Mucosa of rectum (tissue), 2 donors: Measurements from ENCODE around the gene PIAS1.

Experiments
- H3K27ac ChIP-seq, 2 donors: one replicate each; pipeline ENCODE4 v1.7.0; 2013; ENCODE audit warnings: inconsistent platforms in 2 of 2, low read depth in 2 of 2, low read length in 2 of 2
- H3K27me3 ChIP-seq, 2 donors: one replicate each; pipeline ENCODE4 v1.7.0; 2013; ENCODE audit warnings: low read length in 2 of 2; ENCODE audit not compliant: control insufficient read depth in 2 of 2, insufficient read depth in 2 of 2
- H3K36me3 ChIP-seq, 2 donors: one replicate each; pipeline ENCODE4 v1.7.0; 2013; ENCODE audit warnings: low read length in 2 of 2; ENCODE audit not compliant: control insufficient read depth in 2 of 2, insufficient read depth in 2 of 2
- H3K4me1 ChIP-seq, 2 donors: one replicate each; pipeline ENCODE4 v1.7.0; 2013; ENCODE audit warnings: low read length in 2 of 2, mild to moderate bottlenecking in 1 of 2; ENCODE audit not compliant: control insufficient read depth in 2 of 2, insufficient read depth in 2 of 2
- H3K4me3 ChIP-seq, 2 donors: one replicate each; pipeline ENCODE4 v1.7.0; 2013; ENCODE audit warnings: low read length in 2 of 2
- H3K9ac ChIP-seq, 2 donors: one replicate each; pipeline ENCODE4 v1.7.0; 2013; ENCODE audit warnings: low read length in 2 of 2, low read depth in 1 of 2, mild to moderate bottlenecking in 1 of 2
- H3K9me3 ChIP-seq, 2 donors: one replicate each; pipeline ENCODE4 v1.7.0; 2013; ENCODE audit warnings: low read length in 2 of 2; ENCODE audit not compliant: control insufficient read depth in 2 of 2
- donor health status: healthy.
- donor health status: Normal muscosa, but diverticular disease.

Gene PIAS1

DNA sequence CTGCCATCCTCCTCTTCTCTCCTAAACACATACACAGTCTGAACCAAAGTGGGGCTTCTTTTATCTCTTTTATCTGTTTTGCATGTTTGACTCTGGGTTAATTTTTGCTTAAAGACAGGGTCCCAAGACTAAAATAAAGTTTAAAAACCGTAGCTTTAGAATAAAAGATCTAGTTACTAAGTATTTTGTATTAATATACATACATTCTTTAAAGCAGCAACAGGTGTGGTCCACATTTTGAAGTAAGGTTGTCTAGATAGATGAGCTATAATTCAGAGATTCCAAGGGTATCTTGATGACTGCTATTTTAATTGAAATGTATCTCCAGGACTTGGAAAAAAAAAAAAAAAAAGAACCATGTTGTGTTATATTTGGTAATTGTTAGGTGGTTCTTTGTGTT lies 89.7 kb downstream of the PIAS1 start:
- Histone ChIP-seq H3K4me3 (no peak overlapping the region), H3K4me1 (no peaks in the 10 kb centered on the region), H3K36me3 (peaks cover 13 to 15% of the 10 kb centered on the region in 2 donors), H3K27me3 (no peaks in the 10 kb centered on the region), H3K9ac (no peak overlapping the region), H3K9me3 (no peaks in the 10 kb centered on the region), H3K27ac (no peak overlapping the region)

DNA sequence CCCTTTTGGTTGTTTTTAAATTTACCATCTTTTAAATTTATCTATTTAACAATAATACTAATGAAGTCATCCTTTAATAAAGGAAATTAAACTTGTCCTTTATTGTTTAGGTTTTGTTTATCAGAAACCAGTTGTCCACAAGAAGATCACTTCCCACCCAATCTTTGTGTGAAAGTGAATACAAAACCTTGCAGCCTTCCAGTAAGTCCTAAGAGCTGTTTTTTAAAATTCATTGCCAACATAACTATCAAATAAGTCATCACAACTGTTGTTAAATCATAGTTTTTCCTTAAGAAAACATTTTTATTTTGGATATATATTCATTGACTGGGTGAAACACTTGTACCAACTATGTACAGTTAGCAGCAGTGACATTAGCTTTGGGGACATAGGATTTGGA lies 91.6 kb downstream of the PIAS1 start:
- Histone ChIP-seq H3K9ac (no peak overlapping the region), H3K4me1 (no peaks in the 10 kb centered on the region), H3K4me3 (no peak overlapping the region), H3K27me3 (no peaks in the 10 kb centered on the region), H3K36me3 (peaks cover 13 to 15% of the 10 kb centered on the region in 2 donors), H3K9me3 (no peaks in the 10 kb centered on the region), H3K27ac (no peak overlapping the region)

DNA sequence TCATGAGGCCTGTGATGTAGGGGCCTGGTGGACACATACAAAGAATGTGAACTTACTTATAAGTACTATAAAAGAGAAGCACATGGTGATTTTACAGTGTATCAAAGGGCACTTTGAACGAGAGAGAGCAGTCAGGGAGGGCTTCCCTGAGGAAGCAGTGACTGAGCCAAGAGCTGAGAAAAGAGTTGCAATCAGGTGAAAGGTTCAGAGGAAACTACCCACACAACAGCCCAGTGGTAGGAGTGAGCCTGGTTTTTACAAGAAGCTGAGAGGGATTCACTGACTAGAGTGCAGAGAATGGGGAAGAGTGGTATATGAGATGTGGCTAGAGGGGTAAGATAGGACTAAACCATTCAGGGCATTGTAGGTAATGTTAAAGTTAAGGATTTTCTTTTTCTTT lies 93.9 kb downstream of the PIAS1 start:
- Histone ChIP-seq H3K36me3 (peaks cover 13 to 15% of the 10 kb centered on the region in 2 donors), H3K9ac (no peak overlapping the region), H3K4me1 (no peaks in the 10 kb centered on the region), H3K4me3 (no peak overlapping the region), H3K27ac (no peak overlapping the region), H3K9me3 (no peaks in the 10 kb centered on the region), H3K27me3 (no peaks in the 10 kb centered on the region)

DNA sequence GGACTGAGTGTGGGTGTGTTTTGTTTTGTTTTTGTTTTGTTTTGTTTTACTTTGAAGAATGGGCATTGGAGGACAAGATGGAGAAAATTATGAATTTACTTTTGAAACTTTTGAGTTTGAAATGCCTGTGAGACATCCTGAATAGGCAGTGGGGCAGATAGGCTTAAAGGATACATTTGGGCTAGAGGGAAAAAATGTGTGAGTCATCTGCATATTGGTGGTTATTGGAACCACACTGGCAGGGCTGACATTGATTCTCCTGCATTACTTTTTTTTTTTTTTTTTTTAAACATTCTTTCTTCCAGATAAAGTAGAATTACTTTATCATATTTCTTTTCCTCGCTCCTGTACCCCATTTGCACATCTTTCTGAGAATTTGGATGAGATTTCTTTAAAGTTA lies 94.9 kb downstream of the PIAS1 start:
- peaks cover 10 to 13% of the 10 kb centered on the region in 2 donors for H3K36me3 ChIP-seq
- H3K27me3 ChIP-seq, result no peaks in the 10 kb centered on the region
- H3K27ac ChIP-seq, result no peak overlapping the region
- no peak overlapping the region for H3K9ac ChIP-seq
- H3K4me3 ChIP-seq, result no peak overlapping the region
- no peaks in the 10 kb centered on the region for H3K4me1 ChIP-seq
- no peaks in the 10 kb centered on the region for H3K9me3 ChIP-seq

DNA sequence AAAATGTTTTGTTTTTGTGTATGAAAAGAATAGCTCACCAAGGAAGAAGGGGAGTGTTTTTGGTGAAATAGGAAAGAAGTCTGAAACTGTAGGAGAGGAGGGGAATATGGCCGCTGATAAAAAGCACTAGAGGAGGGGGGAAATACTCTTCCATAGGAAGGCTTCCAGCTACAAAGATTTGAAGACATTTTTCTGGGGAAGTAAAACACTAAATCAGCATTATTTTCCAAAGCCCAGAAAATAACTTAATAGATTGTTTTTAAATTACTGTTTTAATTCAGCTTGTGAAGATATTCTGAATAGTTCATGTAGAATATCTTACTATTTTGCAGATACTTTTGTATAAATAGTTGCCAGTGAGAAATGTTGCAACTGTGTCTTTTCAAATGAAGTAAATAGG lies 96.1 kb downstream of the PIAS1 start:
- no peak overlapping the region for H3K4me3 ChIP-seq
- H3K27ac ChIP-seq, result no peak overlapping the region
- H3K36me3 ChIP-seq, result peaks cover 10% of the 10 kb centered on the region in 2 donors
- no peak overlapping the region for H3K9ac ChIP-seq
- H3K9me3 ChIP-seq, result no peaks in the 10 kb centered on the region
- no peaks in the 10 kb centered on the region for H3K27me3 ChIP-seq
- no peaks in the 10 kb centered on the region for H3K4me1 ChIP-seq

DNA sequence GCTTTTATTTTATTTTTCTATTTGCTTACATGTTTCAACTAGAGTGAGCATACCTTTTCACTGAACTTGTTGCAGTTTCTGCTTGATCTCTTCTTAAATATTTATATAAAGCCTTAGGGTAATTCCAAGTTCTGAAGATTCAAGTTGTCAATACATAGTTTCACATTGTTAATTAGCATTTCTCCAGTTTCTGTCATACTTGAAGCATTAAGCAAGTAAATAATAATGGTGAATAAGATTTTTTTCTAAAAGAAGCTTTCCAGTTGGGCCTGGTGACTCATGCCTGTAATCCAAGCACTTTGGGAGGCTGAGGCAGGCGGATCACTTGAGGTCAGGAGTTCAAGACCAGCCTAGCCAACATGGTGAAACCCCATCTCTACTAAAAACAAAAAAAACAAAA lies 97.2 kb downstream of the PIAS1 start:
- Histone ChIP-seq H3K9ac (no peak overlapping the region), H3K4me3 (no peak overlapping the region), H3K27ac (no peak overlapping the region), H3K27me3 (no peaks in the 10 kb centered on the region), H3K9me3 (no peaks in the 10 kb centered on the region), H3K4me1 (no peaks in the 10 kb centered on the region), H3K36me3 (peaks cover 7 to 9% of the 10 kb centered on the region in 2 donors)

DNA sequence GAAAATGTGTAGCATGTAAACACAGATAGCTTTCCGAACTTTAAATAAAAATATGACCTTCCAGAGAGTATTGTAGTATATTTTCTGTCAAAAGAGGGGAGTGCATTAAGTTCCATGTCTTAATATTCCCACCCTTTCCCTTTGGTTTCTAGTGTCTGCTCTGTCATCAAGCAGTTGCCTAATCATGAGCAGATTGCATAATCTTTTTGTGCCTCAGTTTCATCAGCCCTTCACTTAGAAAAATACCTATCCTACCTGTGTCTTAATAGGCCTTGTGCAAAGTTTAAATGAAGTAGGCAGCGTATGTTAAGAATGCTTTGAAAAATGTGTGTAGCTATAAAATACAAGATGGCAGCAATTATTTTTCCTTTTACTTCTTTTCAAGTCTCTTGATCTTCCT lies 98.2 kb downstream of the PIAS1 start:
- Histone ChIP-seq H3K27ac (no peak overlapping the region), H3K36me3 (peaks cover 3 to 9% of the 10 kb centered on the region in 2 donors), H3K4me1 (no peaks in the 10 kb centered on the region), H3K27me3 (no peaks in the 10 kb centered on the region), H3K9me3 (no peaks in the 10 kb centered on the region), H3K9ac (no peak overlapping the region), H3K4me3 (no peak overlapping the region)

DNA sequence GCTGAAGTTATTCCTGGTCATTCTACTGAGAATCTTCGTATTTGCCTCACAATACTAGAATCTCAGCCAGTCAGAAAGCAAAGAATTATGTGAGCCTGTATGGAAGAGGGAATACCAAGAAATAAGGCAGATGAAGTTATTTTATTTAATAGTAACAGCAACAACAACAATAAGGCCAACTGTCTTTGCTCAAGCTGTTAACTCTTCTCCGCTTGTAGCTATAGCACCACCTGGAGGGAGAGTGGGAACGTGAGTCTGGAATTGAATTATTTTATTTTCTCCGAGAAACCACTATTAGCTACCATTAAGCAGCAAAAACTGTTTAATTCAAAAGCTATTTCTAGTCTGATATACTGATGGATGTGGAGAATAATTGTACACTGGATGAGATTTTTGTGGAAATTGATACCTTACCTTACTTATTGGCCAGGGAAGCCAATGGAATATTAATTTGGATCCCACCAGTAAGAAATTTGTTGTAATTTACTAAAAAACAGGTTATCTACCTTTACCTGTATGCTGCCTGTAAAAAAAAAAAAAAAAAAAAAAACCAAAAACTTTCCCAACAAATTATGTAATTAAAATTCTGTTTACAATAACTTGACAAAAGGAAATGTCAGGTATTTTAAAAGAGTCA lies 100.9 kb downstream of the PIAS1 start:
- Histone ChIP-seq H3K36me3 (peaks cover 8 to 12% of the 10 kb centered on the region in 2 donors), H3K27ac (no peak overlapping the region)

DNA sequence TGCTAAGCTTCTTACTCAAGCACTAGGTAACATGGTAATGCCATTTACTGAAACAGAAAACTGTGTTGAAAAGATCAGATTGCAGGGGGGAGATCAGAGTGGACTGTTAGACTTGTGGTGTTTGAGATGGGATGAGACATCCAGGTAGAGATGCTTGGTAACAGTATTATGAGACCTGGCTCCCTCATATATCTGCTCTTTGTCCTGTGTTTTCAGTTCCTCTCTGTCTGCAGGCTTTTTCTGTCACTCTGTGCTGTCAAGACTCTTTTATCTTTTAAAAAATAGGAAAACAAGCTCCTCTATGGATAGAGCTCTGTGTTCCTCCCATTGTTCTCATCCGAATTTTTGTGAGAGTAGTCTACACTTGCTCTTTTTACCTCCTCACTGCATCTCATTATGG lies 103.0 kb downstream of the PIAS1 start:
- no peak overlapping the region for H3K9ac ChIP-seq
- peaks cover 20 to 23% of the 10 kb centered on the region in 2 donors for H3K36me3 ChIP-seq
- no peak overlapping the region for H3K27ac ChIP-seq
- H3K27me3 ChIP-seq, result no peaks in the 10 kb centered on the region
- H3K9me3 ChIP-seq, result no peaks in the 10 kb centered on the region
- H3K4me3 ChIP-seq, result no peak overlapping the region
- no peaks in the 10 kb centered on the region for H3K4me1 ChIP-seq

More for the DNA sequence above, 100.9 kb downstream of the PIAS1 start:
- no peaks in the 10 kb centered on the region for H3K27me3 ChIP-seq
- no peaks in the 10 kb centered on the region for H3K9me3 ChIP-seq
- H3K4me1 ChIP-seq, result no peaks in the 10 kb centered on the region
- no peak overlapping the region for H3K4me3 ChIP-seq
- no peak overlapping the region for H3K9ac ChIP-seq

DNA sequence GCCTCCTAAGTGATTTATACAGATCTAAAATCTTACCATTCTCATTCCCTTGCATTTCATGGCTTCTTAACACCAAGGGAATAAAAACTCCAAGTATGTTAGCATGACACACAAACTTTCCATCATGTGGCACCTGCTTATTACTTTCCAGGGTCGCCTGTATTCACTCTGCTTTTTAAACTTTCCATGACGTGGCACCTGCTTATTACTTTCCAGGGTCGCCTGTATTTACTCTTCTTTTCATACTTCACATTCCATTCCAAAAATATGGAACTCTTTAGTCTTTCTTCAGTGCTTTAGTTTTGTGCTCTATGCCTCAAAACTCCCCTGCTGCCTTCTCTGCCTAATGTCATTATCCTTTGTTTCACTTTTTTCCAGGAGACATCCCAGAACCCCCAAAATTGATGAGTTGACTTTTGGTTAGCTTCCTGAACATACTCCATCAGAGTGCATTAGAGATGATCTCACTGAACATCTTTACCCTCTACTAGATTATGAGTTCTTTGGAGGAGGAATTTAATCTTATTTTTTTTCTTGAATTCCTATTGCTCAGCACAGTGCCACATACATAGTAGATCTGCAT lies 104.0 kb downstream of the PIAS1 start:
- Histone ChIP-seq H3K9ac (no peak overlapping the region), H3K4me1 (no peaks in the 10 kb centered on the region), H3K36me3 (peaks cover 28 to 31% of the 10 kb centered on the region in 2 donors), H3K27me3 (no peaks in the 10 kb centered on the region), H3K4me3 (no peak overlapping the region), H3K9me3 (no peaks in the 10 kb centered on the region), H3K27ac (no peak overlapping the region)
